Stimulated activated CD8-positive, alpha-beta memory T cell treated with anti-CD3 and anti-CD28 coated beads, Interleukin-7, amount 100 ng/mL, for 48 hours (primary cell): ENCODE measurements around the gene CCDC91.
"Not testable (repeated sequence)": the region's sequence is repeated elsewhere in the genome, so short reads cannot be mapped to it uniquely, and the experiment has no call there.

Source experiments
- DNase-seq, 2 donors: peaks; one replicate each; pipeline ENCODE4 v3.0.0-alpha.2; 2020; ENCODE audit warnings: low read depth in 1 of 2; ENCODE audit errors: extremely low read depth in 1 of 2

The CCDC91 gene

GRCh38 chr12:28443337-28443736 is 253.1 kb downstream of the CCDC91 start:
- no peak for DNase-seq

- DNase-seq, result no peak
These were observed 255.8 kb downstream of the CCDC91 start for GRCh38 chr12:28446031-28446430.

- no peak for DNase-seq
These were observed 263.4 kb downstream of the CCDC91 start for GRCh38 chr12:28453686-28454085.

- no peak for DNase-seq
These were observed 266.9 kb downstream of the CCDC91 start for GRCh38 chr12:28456934-28457710.

- no peak for DNase-seq
These were observed 267.5 kb downstream of the CCDC91 start for GRCh38 chr12:28457785-28458184.

GRCh38 chr12:28459481-28459880 is 269.2 kb downstream of the CCDC91 start:
- DNase-seq, result no peak

GRCh38 chr12:28460420-28461130 is 270.3 kb downstream of the CCDC91 start:
- DNase-seq, result no peak

GRCh38 chr12:28463396-28463795 is 273.1 kb downstream of the CCDC91 start:
- DNase-seq, result no peak

- not testable (repeated sequence) for DNase-seq
These were observed 281.5 kb downstream of the CCDC91 start for GRCh38 chr12:28471762-28472161.

GRCh38 chr12:28476206-28476605 is 285.9 kb downstream of the CCDC91 start:
- DNase-seq, result not testable (repeated sequence)

GRCh38 chr12:28479097-28479496 is 288.8 kb downstream of the CCDC91 start:
- DNase-seq, result not testable (repeated sequence)

- no peak for DNase-seq
These were observed 289.4 kb downstream of the CCDC91 start for GRCh38 chr12:28479683-28480082.

GRCh38 chr12:28484156-28484555 is 293.9 kb downstream of the CCDC91 start:
- no peak for DNase-seq

- DNase-seq, result no peak
These were observed 296.3 kb downstream of the CCDC91 start for GRCh38 chr12:28486521-28486920.

GRCh38 chr12:28489246-28489645 is 299.0 kb downstream of the CCDC91 start:
- DNase-seq, result no peak

- DNase-seq, result no peak
These were observed 307.7 kb downstream of the CCDC91 start for GRCh38 chr12:28497889-28498411.

GRCh38 chr12:28498850-28499249 is 308.6 kb downstream of the CCDC91 start:
- DNase-seq, result no peak

GRCh38 chr12:28500373-28501024 is 310.2 kb downstream of the CCDC91 start:
- DNase-seq, result no peak

- DNase-seq, result no peak
These were observed 316.0 kb downstream of the CCDC91 start for GRCh38 chr12:28506271-28506670.

GRCh38 chr12:28507033-28507432 is 316.8 kb downstream of the CCDC91 start:
- DNase-seq, result no peak

- no peak for DNase-seq
These were observed 317.6 kb downstream of the CCDC91 start for GRCh38 chr12:28507867-28508266.
